ENCODE data around the gene RAB6B.

The RAB6B gene

DNA sequence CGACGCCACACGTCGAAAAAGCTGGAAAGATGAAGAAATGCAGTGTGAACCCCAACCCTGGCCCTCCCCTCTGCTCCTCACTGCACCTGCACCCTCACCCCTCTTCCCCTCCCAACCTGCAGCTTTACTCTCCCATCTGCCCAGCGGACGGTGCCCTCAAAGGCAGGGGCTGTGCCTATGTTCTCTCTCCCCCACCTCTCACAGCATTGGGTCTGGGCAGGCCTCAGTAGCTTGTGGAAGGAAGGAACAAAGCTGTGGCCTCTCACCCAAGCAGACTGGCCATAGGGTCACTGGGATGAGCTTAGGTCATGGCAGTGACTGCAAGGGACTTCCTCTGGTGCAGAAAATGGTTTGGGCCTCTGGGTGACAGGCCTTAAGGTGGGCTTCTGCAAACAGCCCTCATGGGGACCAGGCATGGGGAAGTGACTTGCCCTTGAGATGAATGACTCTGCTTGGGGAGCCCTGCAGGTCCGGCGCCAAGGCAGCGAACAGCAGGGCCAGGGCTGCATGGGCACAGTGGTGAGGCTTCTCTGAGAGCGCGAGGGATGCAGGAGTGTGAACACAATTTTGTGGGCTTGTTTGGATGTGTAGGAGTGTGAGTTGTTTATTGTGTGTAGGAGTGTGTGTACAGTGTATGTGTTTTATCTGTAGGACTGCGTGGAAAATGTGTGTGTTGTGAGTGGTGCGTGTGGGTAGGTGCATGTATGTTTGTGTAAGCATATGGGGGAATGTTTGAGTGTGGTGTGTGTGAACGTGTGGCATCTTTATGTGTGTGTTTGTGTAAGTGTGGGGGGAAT lies 60.9 kb downstream of the RAB6B start:
- no peak for DNase-seq

DNA sequence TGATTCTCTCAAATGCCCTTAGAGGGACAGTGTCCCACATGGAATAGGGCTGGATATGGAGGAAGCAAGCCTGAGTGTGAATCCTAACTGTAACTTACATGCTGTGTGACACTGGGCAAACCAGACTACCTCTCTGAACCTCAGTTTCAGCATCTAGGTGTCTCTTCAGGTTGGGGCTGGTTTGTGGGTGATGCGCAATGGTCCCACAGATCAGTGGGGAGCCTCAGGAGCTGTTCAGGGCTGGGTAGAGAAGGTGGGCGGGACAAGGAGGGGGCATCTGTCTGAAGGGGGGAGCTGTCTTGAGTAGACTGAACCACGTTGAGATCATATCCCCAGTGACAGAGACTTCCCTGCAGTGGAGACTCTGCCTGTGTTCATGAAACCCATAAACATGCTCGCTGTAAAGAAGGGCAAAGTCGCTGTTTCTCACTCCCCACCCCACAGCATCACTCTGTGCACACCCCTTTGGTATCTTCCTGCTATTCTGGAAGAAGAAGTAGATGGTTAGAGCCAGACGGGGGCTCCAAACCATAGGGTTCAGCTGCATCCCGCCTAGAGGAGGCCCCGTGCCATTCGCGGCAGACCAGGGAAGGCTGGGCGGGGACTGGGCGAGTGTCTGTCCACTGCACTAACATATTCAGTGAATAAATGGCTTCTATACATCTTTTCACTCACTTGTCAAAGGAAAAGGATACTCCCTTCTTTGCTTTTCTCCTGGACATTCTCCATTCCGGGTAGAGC lies 61.6 kb downstream of the RAB6B start:
- DNase-seq: no peak

DNA sequence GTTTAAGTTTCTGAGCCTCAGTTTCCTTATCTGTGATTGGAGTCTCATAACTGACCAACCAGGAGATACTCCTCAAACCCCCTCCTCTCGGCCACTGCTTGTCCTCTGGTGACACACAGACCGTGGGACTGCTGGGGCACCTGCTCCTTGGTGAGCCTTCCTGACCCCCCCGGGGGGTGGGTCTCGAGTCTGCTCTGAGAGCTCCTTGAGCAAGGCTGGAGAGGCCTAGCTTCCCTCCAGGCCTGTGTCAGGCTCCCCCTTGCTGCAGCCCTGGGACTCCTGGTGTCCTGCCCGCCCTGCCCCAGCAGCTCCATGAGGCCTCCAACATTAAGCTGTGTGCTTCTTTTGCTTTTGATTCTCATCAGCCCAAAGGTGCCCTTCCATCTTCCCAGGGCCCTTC lies 62.4 kb downstream of the RAB6B start:
- no peak for DNase-seq

DNA sequence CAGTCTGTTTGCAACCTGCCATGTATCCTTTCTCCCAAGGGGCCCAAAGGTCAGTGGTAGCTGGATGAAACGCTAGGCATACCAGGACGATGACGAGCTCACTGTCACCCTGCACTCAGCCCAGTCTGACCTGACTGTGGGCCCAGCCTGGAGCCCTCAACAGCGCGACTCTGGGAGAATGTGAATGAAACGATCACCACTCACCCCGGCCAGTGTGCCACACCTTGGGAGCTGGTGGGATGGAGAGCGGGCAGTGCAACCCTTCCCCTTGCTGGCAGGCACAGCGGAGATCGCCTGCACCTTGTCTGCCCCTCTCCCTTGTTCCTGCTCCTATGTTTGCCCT lies 62.9 kb downstream of the RAB6B start:
- DNase-seq: no peak

DNA sequence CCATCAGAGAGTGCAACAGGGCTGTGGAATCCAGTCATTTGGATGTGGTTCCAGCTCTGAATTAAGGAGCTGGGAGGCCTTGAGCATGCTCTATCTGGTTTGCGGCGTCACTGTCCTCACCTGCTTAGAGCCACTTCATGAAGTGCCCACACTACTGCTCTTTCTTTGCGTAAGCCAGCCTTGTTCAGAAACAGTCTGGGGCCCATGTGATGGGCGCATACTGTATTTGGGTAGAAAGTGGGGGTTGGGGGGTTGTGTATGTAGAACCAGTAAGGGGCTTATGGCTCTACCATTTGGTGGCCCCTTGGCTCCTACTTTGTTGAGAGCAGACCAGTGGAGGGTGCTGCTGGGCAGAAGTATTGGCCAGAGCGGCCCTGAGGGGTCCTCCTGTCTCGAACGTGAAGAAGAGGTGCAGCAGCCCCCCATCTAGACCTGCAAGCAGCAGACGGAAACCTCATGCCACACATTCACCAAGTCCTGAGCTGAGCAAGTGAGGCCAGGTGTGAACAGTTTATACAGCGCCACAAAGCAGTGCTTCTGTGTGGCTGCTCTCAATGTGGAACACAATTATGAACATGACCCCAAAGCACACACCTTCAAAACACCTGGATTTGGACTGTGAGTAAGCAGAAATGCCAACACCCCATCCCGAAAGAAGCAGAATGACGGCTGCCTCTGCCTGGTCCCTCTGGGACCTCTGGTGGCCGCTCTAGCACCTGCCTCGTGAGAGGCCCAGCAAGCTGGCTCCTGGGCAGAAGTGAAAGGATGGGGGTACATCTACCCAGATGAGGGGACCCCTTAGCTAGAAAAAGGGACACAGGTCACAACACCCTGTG lies 63.5 kb downstream of the RAB6B start:
- no peak for DNase-seq

DNA sequence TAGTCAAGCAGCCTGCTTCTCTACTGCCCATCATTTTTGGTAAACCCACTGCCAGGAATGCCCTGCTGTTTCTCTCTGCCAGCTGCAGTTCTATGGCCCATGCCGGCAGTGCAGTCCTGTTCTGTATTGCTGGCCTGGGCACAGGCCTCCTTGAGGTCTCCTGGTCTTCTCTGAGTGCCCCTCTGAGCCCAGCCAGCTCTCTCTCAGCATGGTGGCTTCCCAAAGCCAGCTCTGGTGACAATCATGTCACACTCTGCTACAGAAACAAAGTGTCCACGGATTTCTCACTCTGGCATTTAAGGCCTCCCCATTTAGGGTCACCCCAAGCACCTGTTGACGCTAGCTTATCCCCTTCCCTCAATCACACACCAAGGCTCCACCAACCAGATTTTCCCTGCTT lies 65.6 kb downstream of the RAB6B start:
- no peak for DNase-seq

DNA sequence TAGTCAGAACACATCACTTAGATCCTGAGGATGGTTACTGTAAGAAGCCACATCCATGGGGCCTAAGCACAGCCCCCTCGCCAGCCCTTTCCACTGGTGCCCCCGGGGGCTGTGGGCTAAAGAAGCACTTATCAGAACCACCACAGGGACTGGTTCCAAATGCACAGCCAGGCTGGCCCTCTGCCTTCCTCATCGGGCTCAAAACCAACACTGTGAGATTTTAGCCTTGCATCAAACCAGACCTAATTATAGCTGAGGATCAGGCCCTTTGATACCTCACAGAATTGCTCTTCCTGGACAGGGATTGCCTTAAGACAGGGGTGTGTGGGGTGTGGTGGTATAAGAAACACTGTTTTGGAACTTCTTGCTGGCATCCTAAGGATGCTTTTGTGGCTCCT lies 66.4 kb downstream of the RAB6B start:
- DNase-seq: no peak

DNA sequence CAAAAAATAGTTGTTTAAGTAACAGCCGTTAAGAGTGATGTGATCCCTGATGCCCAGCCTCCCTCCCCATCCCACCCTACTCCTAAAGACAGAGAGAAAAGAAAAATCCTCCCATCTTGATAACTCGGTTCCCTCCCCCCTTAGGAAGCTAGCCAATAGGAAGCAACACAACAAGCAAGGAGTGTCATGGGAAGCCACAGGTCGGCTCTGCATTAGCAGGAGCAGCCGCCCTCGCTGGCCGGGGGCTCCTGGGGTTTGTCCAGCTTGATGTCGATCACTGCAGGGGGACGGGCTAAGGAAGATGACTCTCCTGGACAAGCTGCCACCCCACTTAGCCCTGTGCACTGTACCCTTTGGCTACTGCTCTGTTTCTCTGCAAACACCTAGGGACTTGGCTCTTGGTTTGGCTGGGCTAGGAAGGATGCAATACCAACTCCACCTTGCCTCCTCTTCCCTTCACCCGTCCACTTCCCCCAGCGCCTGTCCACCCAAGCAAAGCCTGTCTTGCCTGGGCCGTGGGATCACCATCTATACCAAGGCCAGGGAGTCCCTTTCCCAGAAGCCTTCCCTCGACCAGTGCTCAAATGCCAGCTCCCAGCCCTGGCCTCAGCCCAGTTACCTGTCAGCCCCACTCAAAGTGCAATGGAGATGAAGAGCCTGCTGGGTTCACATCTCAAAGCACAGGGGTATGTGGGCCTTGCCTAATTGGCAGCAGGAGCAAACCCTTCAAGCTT lies 66.9 kb downstream of the RAB6B start:
- no peak for DNase-seq

DNA sequence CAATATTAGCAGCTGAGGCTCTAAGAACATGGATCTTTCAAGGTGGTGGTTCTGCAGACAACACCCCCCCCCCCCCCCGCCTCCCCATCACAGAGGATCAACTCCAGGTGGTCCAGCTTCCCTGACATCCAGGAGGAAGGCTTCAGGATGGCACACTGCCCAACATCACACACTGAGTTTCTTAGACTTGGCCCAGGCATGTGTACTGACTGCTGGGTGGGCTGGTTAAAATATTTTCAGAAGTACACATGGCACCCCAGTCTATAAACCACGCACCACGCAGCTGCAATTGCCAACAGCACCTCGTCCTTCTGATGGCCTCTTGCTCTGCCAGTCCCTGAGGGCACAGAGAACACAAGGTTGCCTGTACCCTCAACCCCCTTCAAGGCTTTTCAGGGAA lies 68.0 kb downstream of the RAB6B start:
- DNase-seq: no peak

DNA sequence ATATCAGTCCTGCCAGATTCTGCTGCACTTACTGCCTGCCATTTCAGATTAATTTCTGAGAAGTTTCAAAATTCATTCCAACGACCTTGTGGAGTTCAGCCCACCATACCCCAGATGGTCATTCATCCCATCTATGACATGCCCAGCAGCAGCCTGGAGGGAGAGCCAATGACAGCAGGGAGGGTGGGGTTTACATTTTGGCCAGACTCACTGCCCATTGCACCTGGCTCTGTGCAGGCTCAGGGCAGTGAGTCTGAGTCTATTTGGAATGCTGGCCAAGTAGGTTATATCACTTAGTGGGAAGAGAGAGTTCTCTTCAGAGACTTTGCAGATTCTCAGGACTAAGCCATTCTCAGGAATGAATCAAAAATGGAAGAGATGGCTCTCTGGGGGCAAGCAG lies 68.5 kb downstream of the RAB6B start:
- no peak for DNase-seq

DNA sequence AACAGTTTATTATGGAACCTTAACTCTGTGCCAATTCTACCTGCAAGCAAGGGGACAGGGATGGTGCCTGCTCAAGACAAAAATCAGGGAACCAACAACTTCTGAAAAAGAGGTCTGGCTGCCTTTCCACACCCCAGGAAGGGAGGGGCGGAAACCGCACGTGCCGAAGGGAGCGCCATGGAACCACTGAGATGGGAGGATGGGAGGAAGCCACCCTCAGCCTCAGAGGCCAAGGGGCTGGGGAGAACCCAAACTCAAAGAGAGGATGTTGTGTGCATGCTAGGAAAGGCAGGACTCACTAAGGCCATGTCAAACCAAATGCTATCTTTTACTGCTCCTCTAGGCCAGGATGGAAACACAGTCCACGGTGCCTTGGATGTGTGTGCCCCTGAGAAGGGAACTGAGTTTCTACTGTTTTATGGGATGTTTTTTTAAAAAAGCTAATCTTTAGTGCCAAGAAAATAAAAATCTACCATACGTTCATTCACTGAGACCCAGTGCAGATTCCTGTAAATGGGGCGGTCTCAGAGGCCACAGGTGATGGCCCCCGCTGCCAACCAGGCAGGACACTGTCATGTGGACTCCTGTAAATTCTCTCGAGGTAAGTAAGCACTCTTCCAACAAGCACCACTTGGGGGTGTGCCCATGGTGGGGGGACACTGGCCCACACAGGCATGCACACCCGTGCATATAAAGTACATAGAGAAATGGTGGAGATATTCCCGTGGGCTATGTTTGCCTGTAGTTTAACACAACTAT lies 69.5 kb downstream of the RAB6B start:
- DNase-seq: no peak

DNA sequence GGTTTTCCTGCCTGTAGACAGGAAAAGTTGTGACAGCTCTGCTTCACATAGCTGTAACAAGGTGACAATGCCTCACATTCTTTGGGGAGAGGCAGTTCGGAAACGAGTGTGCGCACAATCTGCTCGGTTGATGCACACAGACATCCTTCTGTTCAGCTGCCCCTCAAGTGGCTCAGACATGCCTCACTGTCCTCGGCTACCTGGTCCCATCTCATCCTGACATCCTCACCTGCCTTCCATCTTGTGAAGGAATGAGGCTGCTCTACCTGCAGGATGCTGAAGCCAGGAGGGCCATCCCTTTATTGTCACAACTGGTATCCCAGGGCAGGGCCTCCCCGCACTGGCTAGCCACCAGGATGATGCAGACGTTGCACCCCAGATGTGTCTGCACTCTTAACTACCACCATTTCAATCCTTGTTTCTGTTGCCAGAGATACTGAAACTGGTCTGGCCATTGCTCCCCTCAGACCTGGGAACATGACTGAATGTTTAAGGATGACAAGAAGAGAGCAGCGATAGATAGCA lies 70.7 kb downstream of the RAB6B start:
- no peak for DNase-seq

DNA sequence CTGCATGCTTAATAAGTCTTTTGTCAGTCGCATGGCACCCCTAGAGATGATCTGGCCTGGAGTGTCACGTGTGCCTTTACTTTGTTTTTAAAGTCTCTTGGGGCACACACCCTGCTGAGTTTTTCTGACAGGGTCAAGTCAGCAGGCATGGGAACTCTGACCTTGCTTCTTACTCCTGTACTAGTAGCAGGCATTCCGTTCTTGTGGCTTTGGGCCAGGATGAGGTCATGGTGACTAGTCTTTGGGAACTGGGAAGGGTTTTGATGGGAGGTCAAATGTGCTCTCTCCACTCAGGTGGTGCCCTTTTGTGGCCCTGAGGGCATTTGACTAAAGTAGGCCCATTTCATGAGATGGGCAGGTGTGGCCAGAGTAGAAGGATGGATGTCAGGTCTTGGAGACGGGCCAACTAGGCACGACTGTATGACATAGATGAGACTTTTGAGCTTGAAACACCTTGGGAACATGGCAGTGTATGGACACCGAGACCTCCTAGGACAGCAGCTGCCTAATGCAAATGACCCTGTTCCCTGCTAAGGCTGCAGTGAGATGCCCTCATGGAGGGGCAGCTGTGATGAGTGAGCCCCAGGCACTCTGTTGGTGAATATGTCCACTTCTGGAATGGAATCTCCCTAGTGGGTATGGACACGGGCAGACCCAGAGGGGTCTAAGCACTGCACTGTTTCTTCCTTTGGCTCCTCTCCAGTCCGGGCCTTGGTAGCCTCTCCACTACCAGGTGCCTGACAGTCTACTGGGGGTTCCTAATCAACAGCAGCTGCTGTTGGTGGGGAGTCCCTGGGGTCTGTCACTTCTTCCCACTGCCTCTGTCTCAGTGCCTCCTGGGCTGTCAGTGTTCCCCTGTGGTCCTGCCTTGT lies 73.7 kb downstream of the RAB6B start:
- DNase-seq: peak; percentile 58 to 61

DNA sequence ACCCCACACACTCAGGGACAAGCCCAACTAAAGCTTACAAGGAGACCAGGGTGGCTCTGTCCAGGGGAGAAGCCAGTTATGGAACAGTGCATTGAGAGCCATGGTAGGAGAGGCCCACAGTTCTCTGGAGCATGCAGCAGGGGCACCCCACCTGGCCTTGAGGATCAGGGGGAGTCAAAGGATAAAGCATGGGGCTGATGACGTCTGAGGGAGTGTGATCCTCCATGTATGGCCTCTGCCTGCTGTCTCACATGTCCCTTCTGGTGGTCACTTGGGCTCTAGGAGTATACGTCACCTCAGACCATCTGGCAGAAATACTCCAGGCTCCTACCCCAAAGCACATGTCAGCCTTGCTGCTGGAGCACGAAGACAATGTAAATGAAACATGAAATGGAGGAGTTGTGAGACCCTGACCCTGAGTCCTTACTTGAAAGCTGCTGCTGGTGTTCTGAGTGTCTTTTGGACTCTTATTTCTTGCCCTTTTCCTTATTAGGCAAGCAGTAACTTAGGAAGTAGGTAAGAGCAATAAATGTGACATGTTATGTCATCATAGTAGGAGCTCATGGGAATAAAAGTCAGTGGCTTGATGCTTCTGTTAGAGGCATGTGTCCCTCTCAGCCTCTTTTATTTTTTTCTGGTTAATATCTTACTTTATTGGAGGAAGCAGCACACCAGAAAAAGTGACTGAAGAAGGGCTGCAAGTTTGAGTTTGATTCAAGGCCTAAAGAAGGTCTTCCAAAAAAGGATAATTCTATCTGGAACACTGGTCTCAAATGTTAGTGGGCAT lies 74.6 kb downstream of the RAB6B start:
- no peak for DNase-seq

DNA sequence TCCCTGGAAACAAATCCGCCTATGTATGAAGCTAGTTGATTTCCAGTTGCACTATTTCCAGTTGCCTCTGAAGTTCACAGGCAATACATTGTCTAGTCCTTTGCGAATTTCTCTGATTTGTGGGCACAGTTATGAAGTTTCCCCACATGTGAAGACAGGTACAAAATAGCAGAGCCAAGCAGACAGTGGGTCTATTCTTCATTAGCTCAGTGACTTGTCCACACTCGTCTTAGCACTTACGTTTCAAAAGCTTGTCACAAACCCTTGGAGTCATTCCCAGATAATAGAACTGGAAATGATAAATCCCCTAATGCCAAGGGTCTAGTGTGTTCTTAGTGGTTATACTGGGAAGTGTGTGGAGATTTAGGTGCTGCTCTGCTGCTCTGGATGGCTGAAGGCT lies 75.6 kb downstream of the RAB6B start:
- no peak for DNase-seq

DNA sequence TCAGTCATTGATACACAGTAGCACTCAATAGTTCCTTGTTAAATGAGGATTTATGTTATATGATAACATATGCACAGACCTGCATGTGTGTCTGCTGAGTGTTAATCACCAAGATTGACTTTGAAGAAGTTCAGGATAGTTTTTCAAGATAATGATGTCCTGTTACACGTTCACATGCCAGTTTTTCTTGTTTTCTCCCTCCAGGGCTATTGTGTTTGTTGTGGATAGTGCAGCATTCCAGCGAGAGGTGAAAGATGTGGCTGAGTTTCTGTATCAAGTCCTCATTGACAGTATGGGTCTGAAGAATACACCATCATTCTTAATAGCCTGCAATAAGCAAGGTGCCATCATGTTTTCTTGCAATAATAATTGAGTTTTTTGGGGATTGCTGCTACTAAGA lies 80.3 kb downstream of the RAB6B start:
- no peak for DNase-seq

DNA sequence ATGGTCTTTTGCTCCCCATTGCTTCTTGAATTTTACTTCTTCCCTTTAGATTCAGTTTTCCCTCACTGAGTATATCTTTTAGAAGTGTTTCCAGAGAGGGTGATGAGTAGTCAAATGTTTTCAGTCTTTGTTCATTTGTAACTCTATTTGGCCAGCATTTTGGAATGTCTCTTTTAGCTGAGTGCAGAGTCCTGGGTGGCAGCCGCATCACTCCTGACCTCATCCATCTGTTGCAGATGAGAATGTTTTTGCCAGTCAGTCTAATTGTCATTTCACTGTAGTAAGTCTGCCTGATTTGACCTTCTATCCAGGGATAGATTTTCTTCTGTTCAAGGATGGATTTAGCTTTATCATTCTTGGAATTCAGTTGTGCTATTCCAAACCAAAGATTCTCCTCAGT lies 82.8 kb downstream of the RAB6B start:
- DNase-seq: no peak

DNA sequence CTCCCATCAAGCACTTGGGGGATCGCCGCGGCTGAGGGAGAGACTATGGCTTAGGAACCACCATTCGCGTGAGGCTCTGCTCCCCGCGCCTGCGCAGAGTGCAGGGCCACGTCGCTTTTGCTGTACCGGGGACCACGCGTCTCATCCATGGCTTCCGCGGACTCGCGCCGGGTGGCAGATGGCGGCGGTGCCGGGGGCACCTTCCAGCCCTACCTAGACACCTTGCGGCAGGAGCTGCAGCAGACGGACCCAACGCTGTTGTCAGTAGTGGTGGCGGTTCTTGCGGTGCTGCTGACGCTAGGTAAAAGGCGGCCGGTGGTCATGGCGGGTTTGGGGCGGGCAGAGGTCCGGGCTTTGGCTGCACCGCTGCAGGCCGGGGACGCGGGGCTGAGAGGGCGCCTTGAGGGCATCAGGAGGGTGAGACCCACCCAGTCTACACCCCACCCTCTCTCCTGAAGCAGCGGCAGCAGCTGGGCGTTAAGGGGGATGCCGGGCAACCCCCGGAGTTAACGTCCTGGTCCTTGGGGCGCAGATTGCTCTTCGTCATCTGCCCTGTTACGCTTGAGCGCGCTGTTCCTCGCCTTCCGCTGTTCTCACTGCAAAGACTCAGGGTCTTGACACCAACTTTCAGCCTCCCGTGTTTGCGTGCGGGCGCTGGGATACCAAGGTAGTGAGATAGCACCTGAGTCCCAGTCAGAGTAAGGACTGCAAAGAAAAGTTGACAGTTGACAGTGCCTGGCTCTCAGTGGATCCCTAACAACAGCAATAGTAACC lies 89.8 kb downstream of the RAB6B start, which contains the start of gene SRPRB:
TSS of gene SRPRB (plus strand) at position 114 of the 774 bp plus-strand sequence. CDS start at position 148, 34 bp downstream.
- peak; percentile 86 to 93 for DNase-seq

DNA sequence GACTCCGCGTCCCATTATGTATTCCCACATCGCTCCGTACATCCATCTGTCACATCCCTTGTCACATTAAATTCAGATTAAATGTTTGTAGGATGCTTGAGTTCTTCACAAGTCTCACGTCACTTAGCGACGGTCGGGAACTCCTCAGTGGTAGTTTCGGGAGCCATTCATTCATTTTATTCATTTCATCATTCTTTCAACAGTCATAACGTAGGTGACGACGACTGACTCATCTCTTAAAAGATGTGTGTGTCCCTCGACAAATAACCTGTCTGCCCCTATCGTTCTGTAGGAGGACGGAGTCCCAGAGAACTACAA lies 90.3 kb downstream of the RAB6B start:
- no peak for DNase-seq
